K562 (cell line): ENCODE measurements around the gene ULK3. TPM values are rescaled to one million over a fixed set of nuclear protein-coding genes. Genes with fewer than 3 reads are reported as not detected.

Source experiments
- ATAC-seq: fragments of 200-7000 bp; cut with Tn5 transposase; 3 replicates; pipeline ENCODE4 v1.9.1; 2020; ENCODE audit warnings: moderate library complexity
- BruUV-seq: library from RNA; stranded (reverse); fragments of 400-500 nt; replicated peaks from 2 replicates; lab custom pipeline; 2021; lab: Mats Ljungman, UMichigan
- CTCF ChIA-PET: fragments of 300-600 bp; formaldehyde crosslinking; extraction: SDS; loops from one replicate; lab custom pipeline; 2021; ENCODE audit warnings: low intra/inter-chr PET ratio; lab: Yijun Ruan, JAX
- POLR2A ChIA-PET: fragments of 300-600, 350-650 bp; sonication (Branson Sonifier 250); formaldehyde crosslinking; extraction: SDS; loops from one replicate; lab custom pipeline; 2021; ENCODE audit warnings: antibody characterized with exemption, inconsistent platforms; lab: Yijun Ruan, JAX
- DNase-seq, 4 experiments: peaks; one replicate each; pipeline versions ENCODE4 v3.0.0 to v3.0.0-alpha.2; 2011 to 2018; ENCODE audit warnings: low spot score in 3 of 4, mixed read lengths in 3 of 4; ENCODE audit errors: extremely low read depth in 1 of 4
- FAIRE-seq: peaks from 2 replicates; lab custom pipeline; 2011; peaks lifted over from hg19 to GRCh38; lab: Jason Lieb, UNC
- H2AFZ ChIP-seq: 2 replicates; pipeline ENCODE4 v1.6.0; 2011; ENCODE audit warnings: low read depth, low read length, control low read depth, inconsistent platforms
- H3K27ac ChIP-seq: fragments of 200-600 bp; 3 replicates; pipeline ENCODE4 v1.8.0; 2011; ENCODE audit warnings: low read depth, mild to moderate bottlenecking, control low read depth, inconsistent platforms, low read length, moderate library complexity, mixed read lengths; ENCODE audit errors: extremely low read depth
- H3K27me3 ChIP-seq, 2 experiments: fragments of 300-600 bp in 1 of 2; 2 replicates in 1 of 2; 3 replicates in 1 of 2; pipeline versions ENCODE4 v1.6.0 to v1.8.0; 2011; ENCODE audit warnings: inconsistent platforms in 2 of 2, low read length in 2 of 2, mild to moderate bottlenecking in 1 of 2, mixed read lengths in 1 of 2, moderate library complexity in 1 of 2; ENCODE audit not compliant: control insufficient read depth in 2 of 2, insufficient read depth in 2 of 2
- H3K36me3 ChIP-seq: fragments of 300-600 bp; 3 replicates; pipeline ENCODE4 v1.8.0; 2011; ENCODE audit warnings: mild to moderate bottlenecking, low read length, inconsistent platforms; ENCODE audit not compliant: control insufficient read depth, insufficient read depth
- H3K4me1 ChIP-seq, 2 experiments: fragments of 200-600 bp in 1 of 2; replicated peaks in 1 of 2; 2 replicates in 1 of 2; 3 replicates in 1 of 2; pipeline versions ENCODE4 v1.5.1 to v1.8.0; 2011; ENCODE audit warnings: inconsistent platforms in 2 of 2, low read length in 2 of 2, mild to moderate bottlenecking in 1 of 2, mixed read lengths in 1 of 2, moderate library complexity in 1 of 2; ENCODE audit not compliant: control insufficient read depth in 2 of 2, insufficient read depth in 2 of 2
- H3K4me2 ChIP-seq: 2 replicates; pipeline ENCODE4 v1.6.1; 2011; ENCODE audit warnings: low read length, control low read depth, inconsistent platforms, mixed read lengths; ENCODE audit not compliant: insufficient read depth
- H3K4me3 ChIP-seq: fragments of 200-600 bp; sonication (generic), shearing (Covaris generic); 2 replicates; pipeline ENCODE4 v1.5.1; 2016; ENCODE audit warnings: control low read depth, inconsistent platforms
- H3K79me2 ChIP-seq: fragments of 200-600 bp; 3 replicates; pipeline ENCODE4 v1.8.0; 2011; ENCODE audit warnings: low read length, inconsistent platforms; ENCODE audit not compliant: control insufficient read depth, insufficient read depth
- H3K9ac ChIP-seq, 2 experiments: 2 replicates each; pipeline versions ENCODE4 v1.6.0 to v1.6.1; 2011; ENCODE audit warnings: low read depth in 2 of 2, low read length in 2 of 2, control low read depth in 1 of 2, inconsistent platforms in 1 of 2, mild to moderate bottlenecking in 1 of 2, mixed read lengths in 1 of 2; ENCODE audit not compliant: insufficient read depth in 1 of 2
- H3K9me1 ChIP-seq: one replicate; pipeline ENCODE4 v1.6.0; 2011; ENCODE audit warnings: inconsistent platforms, mild to moderate bottlenecking, low read length, moderate library complexity; ENCODE audit not compliant: control insufficient read depth, insufficient read depth
- H3K9me3 ChIP-seq: replicated peaks from 2 replicates; pipeline ENCODE4 v1.5.1; 2011; ENCODE audit warnings: low read depth, low read length, inconsistent platforms; ENCODE audit not compliant: control insufficient read depth, insufficient read depth
- H4K20me1 ChIP-seq: replicated peaks from 2 replicates; pipeline ENCODE4 v1.6.1; 2011; ENCODE audit warnings: low read length, inconsistent platforms, mixed read lengths; ENCODE audit not compliant: control insufficient read depth, insufficient read depth
- E2F6 ChIP-seq, 2 experiments: IDR thresholded peaks; 2 replicates each; pipeline ENCODE4 v1.6.1; 2011; ENCODE audit warnings: borderline replicate concordance in 1 of 2, control low read depth in 1 of 2, low read depth in 1 of 2, low read length in 1 of 2, mild to moderate bottlenecking in 1 of 2, mixed read lengths in 1 of 2, moderate library complexity in 1 of 2; ENCODE audit not compliant: insufficient read depth in 1 of 2, insufficient read length in 1 of 2, poor library complexity in 1 of 2, severe bottlenecking in 1 of 2; ENCODE audit errors: extremely low read depth in 1 of 2
- EGR1 ChIP-seq: fragments of 450-650 bp; conservative IDR thresholded peaks from 2 replicates; pipeline ENCODE4 v1.6.1; 2017; ENCODE audit warnings: mild to moderate bottlenecking
- ETS1 ChIP-seq: conservative IDR thresholded peaks from 2 replicates; pipeline ENCODE4 v1.6.1; 2011; ENCODE audit warnings: low read depth, mild to moderate bottlenecking, low read length; ENCODE audit not compliant: control insufficient read depth
- HOMEZ ChIP-seq: fragments of 250-450 bp; sonication (Bioruptor Pico); IDR thresholded peaks from 2 replicates; pipeline ENCODE4 v1.4.0; 2020; ENCODE audit warnings: mild to moderate bottlenecking, moderate library complexity
- MAX ChIP-seq: sonication (generic); formaldehyde crosslinking; IDR thresholded peaks from 2 replicates; pipeline ENCODE4 v1.9.0; 2022; ENCODE audit warnings: mild to moderate bottlenecking, missing genetic modification reagents
- MCM5 ChIP-seq: fragments of 450-650 bp; IDR thresholded peaks from 2 replicates; pipeline ENCODE4 v1.6.1; 2016; ENCODE audit warnings: low read depth
- PRMT5 ChIP-seq: sonication (generic); formaldehyde crosslinking; IDR thresholded peaks from 2 replicates; pipeline ENCODE4 v1.5.0; 2020; ENCODE audit warnings: missing genetic modification reagents
- SP1 ChIP-seq: sonication (generic); formaldehyde crosslinking; IDR thresholded peaks from 2 replicates; pipeline ENCODE4 v1.8.1; 2022; ENCODE audit warnings: mild to moderate bottlenecking, missing genetic modification reagents
- VEZF1 ChIP-seq: fragments of 200-800 bp; sonication (Bioruptor generic); IDR thresholded peaks from 2 replicates; pipeline ENCODE4 v1.6.1; 2017; ENCODE audit warnings: missing genetic modification characterization, missing compliant biosample characterization
- ZNF232 ChIP-seq: sonication (generic); formaldehyde crosslinking; IDR thresholded peaks from 2 replicates; pipeline ENCODE4 v1.8.0; 2022; ENCODE audit warnings: mild to moderate bottlenecking, missing genetic modification reagents
- ZNF263 ChIP-seq: sonication (generic); formaldehyde crosslinking; IDR thresholded peaks from 2 replicates; pipeline ENCODE4 v1.8.0; 2022; ENCODE audit warnings: mild to moderate bottlenecking, missing genetic modification reagents, borderline replicate concordance
- ZNF511 ChIP-seq: sonication (generic); formaldehyde crosslinking; IDR thresholded peaks from 2 replicates; pipeline ENCODE4 v1.8.0; 2022; ENCODE audit warnings: mild to moderate bottlenecking, missing genetic modification reagents
- ZNF766 ChIP-seq: fragments of 200-800 bp; sonication (Bioruptor generic); conservative IDR thresholded peaks from 2 replicates; pipeline ENCODE4 v1.6.1; 2016; ENCODE audit warnings: missing genetic modification characterization, missing compliant biosample characterization
- WGBS: fragments of 100-300 bp; shearing (Covaris generic); methylation state at CpG from one replicate; pipeline ENCODE4 v1.1.6; 2016; ENCODE audit warnings: low coverage, mixed read lengths; ENCODE audit not compliant: insufficient coverage; ENCODE audit errors: missing lambda C conversion rate; 5-methylcytosine and 5-hydroxymethylcytosine counted together
- in situ Hi-C: fragments of 300-500 bp; cut with MboI; formaldehyde crosslinking; loops from 4 replicates; pipeline ENCODE4 v1.15.0; 2018; ENCODE audit warnings: inconsistent platforms, mixed read lengths
- intact Hi-C: fragments of 100-400 bp; cut with micrococcal nuclease; formaldehyde crosslinking; loops from 2 replicates; pipeline ENCODE4 v1.14.2; 2022
- polyA plus RNA-seq, 8 experiments: library from polyadenylated mRNA; depleted of rRNA in 4 of 8; stranded (reverse) in 5 of 8; unstranded in 3 of 8; fragments of >200 nt; fragmentation: Nextera tagmentation in 2 of 8; fragmentation: Illumina TruSeq in 1 of 8; extraction: Ambion mirVana in 2 of 8; extraction: Trizol in 1 of 8; gene quantifications; 2 replicates each; pipeline versions ENCODE4 v1.2.1 to v1.2.3, GENCODE V29; 2011 to 2014; ENCODE audit warnings: inconsistent platforms in 1 of 8, missing spikeins in 1 of 8
- total RNA-seq, 7 experiments: library from RNA; depleted of rRNA in 6 of 7; stranded (reverse); fragments of >200 nt in 6 of 7; fragmentation: Illumina TruSeq in 2 of 7; extraction: Trizol in 2 of 7; gene quantifications; 2 replicates each; pipeline versions ENCODE4 v1.2.1 to v1.2.3, GENCODE V29; 2011 to 2021; ENCODE audit warnings: low replicate concordance in 1 of 7

The ULK3 gene
- total and polyA plus RNA-seq, 9 of the 15 experiments (the other 6 are each of a cell fraction or from before 2014, with no cell fraction given) = 0.68 to 68.0 (median 34.9) TPM

GRCh38 chr15:74826921-74827320, 16.0 kb downstream of the ULK3 start (continued):
- TF ChIP-seq ZNF232 (CRISPR knock-in tag) = no peak
- TF ChIP-seq, all 486 proteins: peak for 0

GRCh38 chr15:74826364-74826819, 16.6 kb downstream of the ULK3 start, which contains the start of gene CPLX3:
Gene CPLX3 (plus strand): TSS chr15:74826627. CDS start chr15:74826704, 77 bp downstream.
- Histone ChIP-seq H3K79me2 (no peaks in the 10 kb centered on the region), H3K4me1 (peaks cover 0 to 12% of the 10 kb centered on the region in 2 experiments; a peak in 2 of 5 replicates), H4K20me1 (peaks cover 13% of the 10 kb centered on the region; the same call in 1 of the 2 replicates), H2AFZ (no peak within 1 kb of the TSS), H3K9me1 (no peaks in the 10 kb centered on the region), H3K36me3 (no peaks in the 10 kb centered on the region), H3K4me3 (no peak within 1 kb of the TSS), H3K27me3 (peaks cover 21 to 60% of the 10 kb centered on the region in 2 experiments), H3K4me2 (no peak within 1 kb of the TSS), H3K9ac (no peak within 1 kb of the TSS), H3K9me3 (no peaks in the 10 kb centered on the region), H3K27ac (no peak within 1 kb of the TSS)
- ChIA-PET CTCF (no interaction called here), POLR2A (interaction anchor here (0.8 to 1.2 kb wide), 3 partner anchors 10 to 128 kb away, joined by 3 to 4 read pairs (median 4); no protein-coding TSS in a partner anchor)
- FAIRE-seq (no peak), ATAC-seq (peak; percentile 71), DNase-seq (peak; percentile 36 to 91 (median 80))
- no TSS peak for BruUV-seq
- intact Hi-C loops (no loop called here), in situ Hi-C loops (no loop called here)
- 3% methylated on average over 15 of the region's 44 CpGs for WGBS
- peak; percentile 31; the same call in 1 of the 2 replicates for TF ChIP-seq ZNF263 (CRISPR knock-in tag)
- TF ChIP-seq SP1 (CRISPR knock-in tag) = no peak
- no peak for TF ChIP-seq HOMEZ (CRISPR knock-in tag)
- 0 out of 2 replicates have a peak, but pooled peaks have one; percentile 27 for TF ChIP-seq ETS1
- 0 out of 2 replicates have a peak, but pooled peaks have one; percentile 24 for TF ChIP-seq ZNF511
- 0 out of 2 replicates have a peak, but pooled peaks have one; percentile 28 for TF ChIP-seq MAX (CRISPR knock-in tag)
- no peak for TF ChIP-seq MCM5
- TF ChIP-seq ZNF766 (CRISPR knock-in tag) = peak; percentile 60
- TF ChIP-seq E2F6 (IDR thresholded peaks at IDR 0.05; ENCODE audit: borderline replicate concordance in 1 of 2, extremely low read depth in 1 of 2, insufficient read depth in 1 of 2, insufficient read length in 1 of 2, low read depth in 1 of 2, low read length in 1 of 2, poor library complexity in 1 of 2, severe bottlenecking in 1 of 2) = peak in 1 of 2 experiments; percentile 58
- peak; percentile 36; the same call in 1 of the 2 replicates for TF ChIP-seq EGR1
- TF ChIP-seq PRMT5 (CRISPR knock-in tag) = peak; percentile 68; the same call in 1 of the 2 replicates
- peak; percentile 75 for TF ChIP-seq VEZF1 (CRISPR knock-in tag)
